DOHH2 (cell line): ENCODE measurements around the gene TRHDE.

Source experiments
- H3F3A ChIP-seq: fragments of 200-600 bp; sonication (generic), shearing (Covaris generic); 2 replicates; pipeline ENCODE4 v1.6.0; 2016; ENCODE audit warnings: antibody characterized with exemption, mild to moderate bottlenecking; ENCODE audit not compliant: control insufficient read depth, insufficient read depth
- H3K27ac ChIP-seq: fragments of 200-600 bp; sonication (generic); 2 replicates; pipeline ENCODE4 v1.5.1; 2014; ENCODE audit warnings: low read depth, mild to moderate bottlenecking, low read length, moderate library complexity
- H3K27me3 ChIP-seq: fragments of 200-600 bp; sonication (generic); 2 replicates; pipeline ENCODE4 v1.6.1; 2014; ENCODE audit warnings: mild to moderate bottlenecking, low read length, mixed read lengths; ENCODE audit not compliant: control insufficient read depth
- H3K36me3 ChIP-seq: fragments of 200-600 bp; sonication (generic); 2 replicates; pipeline ENCODE4 v1.6.1; 2014; ENCODE audit warnings: mild to moderate bottlenecking, low read length, moderate library complexity, mixed read lengths; ENCODE audit not compliant: control insufficient read depth
- H3K4me1 ChIP-seq: fragments of 200-600 bp; sonication (generic); 2 replicates; pipeline ENCODE4 v1.6.1; 2014; ENCODE audit warnings: mild to moderate bottlenecking, low read length, mixed read lengths; ENCODE audit not compliant: control insufficient read depth
- H3K4me2 ChIP-seq: fragments of 200-600 bp; sonication (generic); 2 replicates; pipeline ENCODE4 v1.6.0; 2014; ENCODE audit warnings: mild to moderate bottlenecking, low read length, moderate library complexity
- H3K4me3 ChIP-seq: fragments of 200-600 bp; sonication (generic); 2 replicates; pipeline ENCODE4 v1.5.1; 2014; ENCODE audit warnings: mild to moderate bottlenecking, low read length, mixed read lengths
- H3K79me2 ChIP-seq: fragments of 200-600 bp; sonication (generic); 2 replicates; pipeline ENCODE4 v1.6.1; 2014; ENCODE audit warnings: mild to moderate bottlenecking, low read length, mixed read lengths; ENCODE audit not compliant: control insufficient read depth
- H3K9me2 ChIP-seq: fragments of 200-600 bp; sonication (generic); replicated peaks from 2 replicates; pipeline ENCODE4 v1.6.1; 2014; ENCODE audit warnings: mild to moderate bottlenecking, low read length, mixed read lengths; ENCODE audit not compliant: control insufficient read depth
- H3K9me3 ChIP-seq: fragments of 200-600 bp; sonication (generic); 2 replicates; pipeline ENCODE4 v1.6.1; 2014; ENCODE audit warnings: antibody characterized with exemption, low read length, mixed read lengths; ENCODE audit not compliant: control insufficient read depth, insufficient read depth
- H4K20me1 ChIP-seq: fragments of 200-600 bp; sonication (generic); 2 replicates; pipeline ENCODE4 v1.6.0; 2014; ENCODE audit warnings: low read depth, mild to moderate bottlenecking, antibody characterized with exemption, low read length, moderate library complexity; ENCODE audit not compliant: control insufficient read depth, insufficient read depth
- EZH2phosphoT487 ChIP-seq: fragments of 200-600 bp; sonication (generic); IDR thresholded peaks from 2 replicates; pipeline ENCODE4 v1.6.1; 2017; ENCODE audit warnings: borderline replicate concordance, mild to moderate bottlenecking, antibody characterized with exemption, low read length, moderate library complexity, mixed read lengths
- TF ChIP-seq, protein P1 (sequence below): fragments of 200-600 bp; sonication (generic); IDR thresholded peaks from one replicate; pipeline ENCODE4 v1.5.1; 2014; ENCODE audit warnings: antibody characterized with exemption, mild to moderate bottlenecking, low read depth, low read length; ENCODE audit not compliant: poor library complexity, severe bottlenecking

TRHDE gene

DNA sequence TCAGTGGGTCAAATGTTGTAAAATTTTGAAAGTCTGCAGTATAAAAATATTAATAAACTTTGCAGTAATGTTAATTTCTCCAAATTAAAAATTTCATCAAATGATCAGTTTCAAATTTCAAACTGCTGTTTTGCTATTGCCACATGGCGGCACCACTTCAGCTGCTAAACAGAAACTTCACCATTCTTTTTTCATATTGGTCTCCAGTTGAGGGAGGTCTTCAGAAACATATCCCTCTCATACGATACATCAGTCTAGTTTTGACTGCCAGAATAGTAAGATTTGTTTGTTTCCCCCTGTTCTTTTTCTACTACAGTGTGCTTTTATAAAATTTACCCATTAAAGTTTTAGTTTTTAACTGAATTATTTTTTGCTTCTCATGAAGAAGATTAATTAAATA is 4.2 kb upstream of the TRHDE start:
- Histone ChIP-seq H3K9me3 (no peaks in the 10 kb centered on the region), H3K4me2 (no peak overlapping the region), H3F3A (no peaks in the 10 kb centered on the region), H3K36me3 (no peaks in the 10 kb centered on the region), H3K27me3 (peaks cover 6% of the 10 kb centered on the region; the same call in 1 of the 2 replicates), H3K9me2 (no peaks in the 10 kb centered on the region), H3K79me2 (no peaks in the 10 kb centered on the region), H4K20me1 (no peaks in the 10 kb centered on the region), H3K4me3 (no peak overlapping the region), H3K4me1 (no peaks in the 10 kb centered on the region), H3K27ac (no peak overlapping the region)
- TF ChIP-seq, protein P1, sequence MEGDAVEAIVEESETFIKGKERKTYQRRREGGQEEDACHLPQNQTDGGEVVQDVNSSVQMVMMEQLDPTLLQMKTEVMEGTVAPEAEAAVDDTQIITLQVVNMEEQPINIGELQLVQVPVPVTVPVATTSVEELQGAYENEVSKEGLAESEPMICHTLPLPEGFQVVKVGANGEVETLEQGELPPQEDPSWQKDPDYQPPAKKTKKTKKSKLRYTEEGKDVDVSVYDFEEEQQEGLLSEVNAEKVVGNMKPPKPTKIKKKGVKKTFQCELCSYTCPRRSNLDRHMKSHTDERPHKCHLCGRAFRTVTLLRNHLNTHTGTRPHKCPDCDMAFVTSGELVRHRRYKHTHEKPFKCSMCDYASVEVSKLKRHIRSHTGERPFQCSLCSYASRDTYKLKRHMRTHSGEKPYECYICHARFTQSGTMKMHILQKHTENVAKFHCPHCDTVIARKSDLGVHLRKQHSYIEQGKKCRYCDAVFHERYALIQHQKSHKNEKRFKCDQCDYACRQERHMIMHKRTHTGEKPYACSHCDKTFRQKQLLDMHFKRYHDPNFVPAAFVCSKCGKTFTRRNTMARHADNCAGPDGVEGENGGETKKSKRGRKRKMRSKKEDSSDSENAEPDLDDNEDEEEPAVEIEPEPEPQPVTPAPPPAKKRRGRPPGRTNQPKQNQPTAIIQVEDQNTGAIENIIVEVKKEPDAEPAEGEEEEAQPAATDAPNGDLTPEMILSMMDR: peak; percentile 26
- TF ChIP-seq EZH2phosphoT487: no peak

DNA sequence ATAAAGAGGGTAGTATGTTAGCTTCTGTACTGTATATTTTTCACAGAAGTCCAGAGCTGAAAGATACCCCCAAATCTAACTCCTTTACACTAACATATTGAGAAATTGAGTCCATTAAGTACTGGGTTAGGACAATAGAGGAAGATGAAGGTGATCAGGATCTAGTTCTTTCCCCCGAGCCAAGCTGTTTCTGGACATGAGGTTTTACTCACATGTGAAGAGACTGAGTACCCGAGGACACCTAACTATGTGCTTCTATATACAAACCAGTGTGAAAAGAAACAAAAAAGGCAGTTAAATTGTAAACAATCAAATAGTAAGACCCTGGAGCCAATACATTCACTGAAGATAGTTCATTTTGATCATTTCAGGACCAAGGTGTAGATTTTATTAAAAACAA is 3.8 kb upstream of the TRHDE start:
- no peaks in the 10 kb centered on the region for H3K36me3 ChIP-seq
- no peak overlapping the region for H3K4me2 ChIP-seq
- H3K27me3 ChIP-seq: peaks cover 6% of the 10 kb centered on the region; the same call in 1 of the 2 replicates
- H3K4me1 ChIP-seq: no peaks in the 10 kb centered on the region
- H3K9me2 ChIP-seq: no peaks in the 10 kb centered on the region
- no peaks in the 10 kb centered on the region for H4K20me1 ChIP-seq
- TF ChIP-seq, protein P1: no peak
- no peak for TF ChIP-seq EZH2phosphoT487
- H3K4me3 ChIP-seq: no peak overlapping the region
- H3K79me2 ChIP-seq: no peaks in the 10 kb centered on the region
- H3F3A ChIP-seq: no peaks in the 10 kb centered on the region
- no peaks in the 10 kb centered on the region for H3K9me3 ChIP-seq
- no peak overlapping the region for H3K27ac ChIP-seq

DNA sequence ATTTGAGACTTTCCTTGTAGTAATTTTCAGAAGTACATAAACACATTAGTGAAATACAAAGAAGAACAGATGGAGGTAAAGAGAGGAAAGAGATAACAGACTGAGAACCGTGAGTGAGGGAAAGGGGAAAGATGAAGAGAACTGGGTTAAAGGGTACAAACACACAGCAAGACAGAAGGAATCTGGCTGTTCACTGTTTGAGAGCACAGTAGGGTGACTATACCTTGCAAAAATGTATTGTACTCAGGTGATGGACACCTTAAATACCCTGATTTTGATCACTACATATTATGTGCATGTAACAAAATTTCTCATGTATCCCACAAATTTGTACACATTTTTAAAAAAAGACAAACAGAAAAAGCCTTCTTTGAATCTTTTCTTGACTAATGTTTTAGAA is 2.7 kb upstream of the TRHDE start:
- no peak overlapping the region for H3K4me2 ChIP-seq
- no peak overlapping the region for H3K27ac ChIP-seq
- no peak for TF ChIP-seq EZH2phosphoT487
- TF ChIP-seq, protein P1: no peak
- no peaks in the 10 kb centered on the region for H3K9me2 ChIP-seq
- H3K27me3 ChIP-seq: peaks cover 6% of the 10 kb centered on the region; the same call in 1 of the 2 replicates
- no peaks in the 10 kb centered on the region for H3K9me3 ChIP-seq
- no peak overlapping the region for H3K4me3 ChIP-seq
- H3K4me1 ChIP-seq: no peaks in the 10 kb centered on the region
- no peaks in the 10 kb centered on the region for H3F3A ChIP-seq
- H3K79me2 ChIP-seq: no peaks in the 10 kb centered on the region
- H4K20me1 ChIP-seq: no peaks in the 10 kb centered on the region
- H3K36me3 ChIP-seq: no peaks in the 10 kb centered on the region
